Measurements from ENCODE around the gene RAP1GAP2.
"Not testable (repeated sequence)": the region's sequence is repeated elsewhere in the genome, so short reads cannot be mapped to it uniquely, and the experiment has no call there.

The RAP1GAP2 gene

GRCh38 chr17:2889256-2889655 is 93.0 kb downstream of the RAP1GAP2 start:
- no peak for DNase-seq

GRCh38 chr17:2890778-2891177 is 94.5 kb downstream of the RAP1GAP2 start:
- DNase-seq: not testable (repeated sequence)

- DNase-seq: peak; percentile 27 to 29
Measured at GRCh38 chr17:2892305-2892971, 96.2 kb downstream of the RAP1GAP2 start.

GRCh38 chr17:2893422-2893914 is 97.2 kb downstream of the RAP1GAP2 start:
- DNase-seq: no peak

- no peak for DNase-seq
Measured at GRCh38 chr17:2894782-2895181, 98.5 kb downstream of the RAP1GAP2 start.

GRCh38 chr17:2897605-2898004 is 101.4 kb downstream of the RAP1GAP2 start:
- DNase-seq: no peak

GRCh38 chr17:2898255-2898926 is 102.2 kb downstream of the RAP1GAP2 start:
- DNase-seq: no peak

GRCh38 chr17:2899906-2900305 is 103.7 kb downstream of the RAP1GAP2 start:
- DNase-seq: no peak

- no peak for DNase-seq
Measured at GRCh38 chr17:2900842-2901241, 104.6 kb downstream of the RAP1GAP2 start.

GRCh38 chr17:2901582-2901981 is 105.3 kb downstream of the RAP1GAP2 start:
- DNase-seq: no peak

- no peak for DNase-seq
Measured at GRCh38 chr17:2902546-2902945, 106.3 kb downstream of the RAP1GAP2 start.

- no peak for DNase-seq
Measured at GRCh38 chr17:2903193-2903974, 107.1 kb downstream of the RAP1GAP2 start.

GRCh38 chr17:2904135-2904534 is 107.9 kb downstream of the RAP1GAP2 start:
- DNase-seq: no peak

- no peak for DNase-seq
Measured at GRCh38 chr17:2905269-2905668, 109.0 kb downstream of the RAP1GAP2 start.

- DNase-seq: no peak
Measured at GRCh38 chr17:2905696-2906501, 109.7 kb downstream of the RAP1GAP2 start.

- peak; percentile 58 to 71 for DNase-seq
Measured at GRCh38 chr17:2906901-2907300, 110.7 kb downstream of the RAP1GAP2 start.

GRCh38 chr17:2909175-2909845 is 113.1 kb downstream of the RAP1GAP2 start:
- DNase-seq: no peak

GRCh38 chr17:2909846-2910234 is 113.6 kb downstream of the RAP1GAP2 start:
- no peak for DNase-seq

- no peak for DNase-seq
Measured at GRCh38 chr17:2911035-2911754, 115.0 kb downstream of the RAP1GAP2 start.

GRCh38 chr17:2911755-2912111 is 115.5 kb downstream of the RAP1GAP2 start:
- DNase-seq: no peak

GRCh38 chr17:2912754-2913153 is 116.5 kb downstream of the RAP1GAP2 start:
- no peak for DNase-seq

- no peak for DNase-seq
Measured at GRCh38 chr17:2916461-2916860, 120.2 kb downstream of the RAP1GAP2 start.

Data from activated T-cell treated with anti-CD3 and anti-CD28 coated beads, Interleukin-2, amount 50 U/mL, for 48 hours (primary cell).